ENCODE measurements around the gene NTHL1.

Gene NTHL1

DNA sequence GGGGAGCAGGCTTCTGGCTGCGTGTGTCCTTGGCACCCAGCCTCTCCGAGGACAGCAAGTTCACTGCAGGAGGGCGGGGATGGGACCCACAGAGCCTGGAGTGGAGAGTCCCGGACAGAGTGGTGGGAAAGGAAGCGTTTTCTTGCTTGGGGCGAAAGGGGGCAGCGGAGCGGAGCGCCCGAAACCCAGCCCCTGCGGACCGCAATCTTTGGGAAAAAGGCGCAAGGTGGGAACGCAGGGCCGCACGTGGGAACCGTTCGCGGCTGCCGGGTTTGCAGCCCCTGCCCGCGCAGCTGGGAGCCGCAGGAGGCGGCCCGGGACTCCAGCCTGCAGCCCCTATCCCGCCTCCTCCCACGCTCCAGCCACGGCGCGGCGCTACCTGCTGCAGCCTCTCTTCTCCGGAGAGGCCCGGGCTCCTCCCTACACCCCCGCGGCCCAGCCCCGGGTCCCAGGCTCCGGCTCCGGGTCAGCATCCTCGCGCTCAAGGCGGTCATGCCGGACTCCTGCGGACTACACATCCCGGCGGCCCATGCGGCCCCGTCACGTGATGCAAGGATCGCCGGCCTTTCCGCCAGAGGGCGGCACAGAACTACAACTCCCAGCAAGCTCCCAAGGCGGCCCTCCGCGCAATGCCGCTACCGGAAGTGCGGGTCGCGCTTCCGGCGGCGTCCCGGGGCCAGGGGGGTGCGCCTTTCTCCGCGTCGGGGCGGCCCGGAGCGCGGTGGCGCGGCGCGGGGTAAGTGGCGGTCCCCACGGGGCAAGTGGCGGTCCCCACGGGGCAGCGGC, at the start of gene NTHL1, which contains the start of gene TSC2:
NTHL1 (minus strand) TSS at position 505 of the 786 bp plus-strand sequence; CDS start at position 494, 11 bp downstream.
TSC2 (plus strand) TSS at position 656 of the 786 bp plus-strand sequence. CDS start 631 bp downstream, outside the sequence.
- peak; percentile 95 for DNase-seq

GRCh38 chr16:2096853-2097595, 49.4 kb upstream of the NTHL1 start:
- DNase-seq: peak; percentile 40

DNA sequence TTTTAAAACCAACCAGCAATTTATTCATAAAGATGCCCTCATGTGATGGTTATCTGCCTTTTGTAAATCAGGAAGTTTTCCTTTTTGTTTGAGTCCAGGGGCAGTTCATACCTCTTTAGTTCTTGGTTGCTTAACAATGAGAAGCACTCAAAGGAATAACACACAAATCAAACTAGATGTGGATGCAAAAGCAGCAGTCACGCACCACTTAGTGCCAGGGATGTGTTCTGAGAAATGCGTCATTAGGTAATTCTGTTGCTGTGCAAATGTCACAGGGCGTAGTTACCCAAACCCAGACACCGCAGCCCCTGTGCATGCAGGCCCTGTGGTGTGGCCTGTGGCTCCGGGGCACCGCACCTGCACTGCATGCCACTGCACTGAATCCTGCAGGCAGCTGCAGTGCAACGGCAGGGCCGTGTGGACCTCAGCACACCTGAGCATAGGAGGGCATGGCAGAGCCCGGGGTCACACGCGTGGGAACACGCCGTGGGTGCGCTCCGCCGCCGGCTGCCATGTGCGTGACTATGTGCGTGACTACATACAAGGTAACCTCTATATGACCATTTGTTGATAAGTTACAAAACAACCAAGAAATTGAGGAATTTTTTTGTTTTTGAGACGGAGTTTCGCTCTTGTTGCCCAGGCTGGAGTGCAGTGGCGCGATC, 48.4 kb upstream of the NTHL1 start:
- peak; percentile 68 for DNase-seq

- peak; percentile 31 for DNase-seq
Measured at GRCh38 chr16:2095315-2095853, 47.8 kb upstream of the NTHL1 start.

- no peak for DNase-seq
Measured at GRCh38 chr16:2093793-2094192, 46.2 kb upstream of the NTHL1 start.

- DNase-seq: no peak
Measured at GRCh38 chr16:2092866-2093265, 45.2 kb upstream of the NTHL1 start.

- DNase-seq: no peak
Measured at GRCh38 chr16:2092256-2092620, 44.6 kb upstream of the NTHL1 start.

GRCh38 chr16:2091547-2092255, 44.1 kb upstream of the NTHL1 start:
- DNase-seq: no peak

DNA sequence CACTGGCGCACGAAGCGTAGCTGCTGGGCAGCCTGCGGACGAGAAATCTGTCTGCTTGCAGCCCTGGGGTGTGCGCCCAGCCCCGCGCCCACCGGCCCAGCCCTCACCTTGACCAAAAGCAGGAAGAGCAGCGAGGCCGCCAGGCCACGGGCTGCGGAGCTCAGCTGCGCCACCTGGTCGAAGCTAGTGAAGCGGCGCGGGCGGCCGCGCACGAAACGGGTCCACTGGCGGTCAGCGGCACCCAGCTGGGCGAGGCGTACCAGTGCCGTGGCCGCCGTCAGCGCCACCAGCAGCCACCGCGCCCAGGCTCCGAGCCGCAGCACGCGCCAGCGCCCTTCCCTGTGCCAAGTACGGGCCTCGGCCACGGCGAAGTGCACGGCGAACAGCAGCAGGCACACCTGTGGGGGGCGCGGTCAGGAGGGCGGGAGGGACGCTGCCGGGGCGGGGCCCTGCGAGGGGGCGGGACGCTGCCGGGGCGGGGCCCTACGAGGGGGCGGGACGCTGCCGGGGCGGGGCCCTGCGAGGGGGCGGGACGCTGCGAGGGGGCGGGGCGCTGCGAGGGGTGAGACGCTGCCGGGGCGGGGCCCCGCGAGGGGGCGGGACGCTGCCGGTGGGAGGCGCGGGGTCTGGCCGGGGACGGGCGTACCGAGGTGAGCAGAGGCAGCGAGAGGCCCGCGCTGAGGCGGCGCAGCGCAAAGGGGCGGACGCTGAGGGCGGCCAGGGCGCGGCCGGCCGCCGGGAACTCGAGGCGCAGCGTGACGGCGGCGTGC, 43.3 kb upstream of the NTHL1 start:
- peak; percentile 36 for DNase-seq

GRCh38 chr16:2090481-2090776, 42.8 kb upstream of the NTHL1 start:
- DNase-seq: no peak

DNA sequence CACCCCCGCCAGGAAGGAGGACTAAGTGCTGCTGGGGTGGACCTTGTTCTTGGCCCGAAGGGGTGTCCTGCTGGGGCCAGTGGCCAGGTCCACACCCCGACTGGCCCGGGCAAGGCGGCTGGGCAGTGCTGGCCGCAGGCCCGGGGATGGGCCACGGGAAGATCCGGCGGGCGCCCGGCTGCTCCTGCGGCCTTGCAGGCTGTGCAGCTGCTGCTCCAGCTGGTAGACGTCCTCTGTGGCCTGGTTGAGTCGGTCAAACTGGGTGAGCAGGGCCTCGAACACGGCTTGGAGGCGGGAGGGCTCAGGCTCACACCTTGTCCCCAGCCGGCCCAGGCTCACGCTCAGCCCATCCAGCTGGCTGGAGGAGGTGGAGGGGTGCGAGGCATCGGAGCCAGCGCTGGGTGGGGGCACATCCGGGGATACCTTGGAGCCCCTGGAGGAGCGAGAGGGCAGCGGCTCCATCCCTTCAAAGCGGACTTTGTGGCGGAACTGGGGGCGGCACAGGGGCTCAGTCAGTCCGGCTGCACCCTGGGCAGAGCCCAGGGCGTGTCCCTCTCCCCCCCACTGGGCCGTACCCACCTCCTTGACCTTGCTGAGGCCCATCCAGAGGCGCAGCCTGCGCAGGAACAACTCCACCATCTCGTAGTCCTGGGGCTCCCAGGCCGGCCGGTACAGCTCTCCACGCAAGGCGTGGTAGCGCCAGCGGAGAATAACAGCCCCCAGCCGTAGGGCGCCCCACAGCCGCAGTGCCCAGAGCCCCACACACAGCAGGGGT, 42.3 kb upstream of the NTHL1 start:
- no peak for DNase-seq

DNA sequence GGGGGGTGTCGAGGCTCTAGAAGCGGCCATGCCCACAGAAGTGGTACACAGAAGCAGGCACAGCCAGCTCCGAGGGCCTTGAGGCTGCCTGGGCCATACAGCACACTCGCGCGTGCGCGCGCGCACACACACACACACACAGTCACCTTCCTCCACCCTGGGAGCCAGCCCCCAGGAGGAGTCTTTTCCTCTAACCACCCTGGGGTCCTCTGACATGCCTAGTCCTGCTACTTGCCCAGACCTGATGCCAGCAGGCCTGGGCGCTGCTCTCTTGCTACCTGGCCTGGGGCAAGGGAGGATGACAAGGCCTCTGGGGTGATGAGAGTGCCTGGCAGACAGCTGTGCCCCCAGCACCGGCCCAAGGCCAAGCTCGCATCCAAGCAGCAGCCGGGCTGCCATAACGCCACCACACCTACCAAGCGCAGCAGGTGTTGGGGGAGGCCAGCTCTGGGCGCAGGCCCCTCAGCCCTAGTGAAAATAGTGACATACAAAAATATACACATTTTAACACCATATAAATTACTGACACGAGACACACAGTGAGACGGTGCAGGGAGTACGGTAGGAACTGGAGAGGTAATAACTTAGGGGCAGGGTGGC, 41.2 kb upstream of the NTHL1 start:
- no peak for DNase-seq

GRCh38 chr16:2087748-2088631, 40.4 kb upstream of the NTHL1 start:
- DNase-seq: no peak

GRCh38 chr16:2086812-2087747, 39.4 kb upstream of the NTHL1 start:
- DNase-seq: no peak

DNA sequence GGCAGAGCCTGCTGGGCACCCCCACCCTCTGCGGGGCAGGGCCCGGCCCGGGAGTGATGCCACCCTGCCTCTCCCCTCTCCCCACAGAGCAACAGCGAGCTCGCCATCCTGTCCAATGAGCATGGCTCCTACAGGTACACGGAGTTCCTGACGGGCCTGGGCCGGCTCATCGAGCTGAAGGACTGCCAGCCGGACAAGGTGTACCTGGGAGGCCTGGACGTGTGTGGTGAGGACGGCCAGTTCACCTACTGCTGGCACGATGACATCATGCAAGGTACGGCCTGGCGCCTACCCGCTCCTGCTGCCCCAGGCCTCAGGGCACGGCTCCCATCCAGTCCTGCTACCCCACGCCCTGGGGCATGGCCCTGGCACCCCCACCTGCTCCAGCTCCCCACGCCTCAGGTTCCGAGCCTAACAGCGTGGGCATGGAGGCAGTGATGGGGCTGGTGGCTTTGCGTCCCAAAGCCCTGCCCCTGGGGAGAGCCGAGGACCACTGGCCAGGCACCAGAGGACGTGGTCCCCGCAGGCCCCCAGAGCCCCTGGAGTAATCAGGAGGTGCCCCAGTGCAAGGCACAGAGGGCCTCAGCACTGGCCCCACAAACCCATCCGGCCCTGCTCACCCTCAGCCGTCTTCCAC, 38.6 kb upstream of the NTHL1 start:
- no peak for DNase-seq

DNA sequence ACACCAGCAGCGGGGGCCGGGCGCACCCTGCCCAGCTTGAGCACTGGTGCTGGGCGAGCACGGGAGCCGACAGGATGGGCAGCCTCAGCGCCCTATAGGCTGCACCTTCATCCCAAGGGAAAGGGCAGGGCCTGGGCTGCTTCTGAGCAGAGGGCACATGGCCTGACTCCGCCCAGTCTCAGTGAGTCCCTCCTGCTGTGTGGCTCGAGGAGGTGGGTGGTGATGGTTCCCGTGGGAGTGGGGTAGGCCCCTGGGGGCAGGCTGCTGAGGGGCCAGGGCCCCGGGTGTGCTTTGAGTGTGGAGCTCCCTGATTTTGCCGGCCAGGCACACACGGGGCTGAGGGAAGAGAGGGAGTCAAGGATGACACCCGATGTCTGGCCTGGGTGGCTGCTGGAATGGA, 38.0 kb upstream of the NTHL1 start:
- no peak for DNase-seq

DNA sequence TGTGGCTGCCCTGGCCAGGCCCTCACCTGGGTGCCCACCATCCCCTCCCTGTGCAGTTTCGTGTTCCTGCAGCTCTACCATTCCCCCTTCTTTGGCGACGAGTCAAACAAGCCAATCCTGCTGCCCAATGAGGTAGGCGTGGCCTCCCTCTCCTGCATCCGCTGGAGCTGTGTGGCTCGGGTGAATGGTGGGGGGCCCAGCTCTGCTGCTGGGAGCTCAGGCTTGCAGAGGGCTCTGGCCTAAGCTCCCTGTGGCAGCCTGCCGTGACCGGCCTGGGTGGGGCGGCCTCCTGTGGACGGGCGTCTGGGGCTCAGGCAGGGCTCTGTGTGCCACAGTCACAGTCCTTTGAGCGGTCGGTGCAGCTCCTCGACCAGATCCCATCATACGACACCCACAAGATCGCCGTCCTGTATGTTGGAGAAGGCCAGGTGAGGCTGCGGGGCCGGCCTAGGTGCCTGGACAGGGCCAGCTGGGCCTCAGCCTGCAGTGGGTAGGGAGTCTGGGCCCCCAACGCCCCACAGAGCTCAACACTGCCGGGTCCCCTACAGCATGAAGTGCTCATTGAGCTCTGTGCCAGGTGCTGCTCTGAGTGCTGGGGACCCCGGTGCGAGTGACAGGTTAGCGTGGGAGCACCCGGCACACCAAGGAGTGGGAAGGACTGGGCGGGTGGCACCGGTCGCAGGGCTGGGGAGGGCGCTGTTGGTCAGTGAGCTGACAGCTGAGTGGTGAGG, 37.4 kb upstream of the NTHL1 start:
- DNase-seq: no peak
